GM18499 (cell line): ENCODE results near the gene BTRC.
"Not testable (repeated sequence)": the region's sequence is repeated elsewhere in the genome, so short reads cannot be mapped to it uniquely, and the experiment has no call there.

ENCODE experiments used
- ATAC-seq: cut with Tn5 transposase; IDR thresholded peaks from one replicate; pipeline ENCODE4 v1.9.1; 2021; ENCODE audit warnings: moderate number of reproducible peaks; ENCODE audit not compliant: insufficient read depth, unreplicated experiment

Gene BTRC

GRCh38 chr10:101380353-101381017 lies 26.5 kb downstream of the BTRC start:
- no peak for ATAC-seq

GRCh38 chr10:101385866-101386658 lies 32.1 kb downstream of the BTRC start:
- ATAC-seq, result no peak

- ATAC-seq, result no peak
Measured at GRCh38 chr10:101386659-101387259, 32.8 kb downstream of the BTRC start.

GRCh38 chr10:101388676-101389276 lies 34.8 kb downstream of the BTRC start:
- ATAC-seq, result no peak

- ATAC-seq, result not testable (repeated sequence)
Measured at GRCh38 chr10:101389532-101389931, 35.6 kb downstream of the BTRC start.

GRCh38 chr10:101389986-101390531 lies 36.1 kb downstream of the BTRC start:
- ATAC-seq, result no peak

- no peak for ATAC-seq
Measured at GRCh38 chr10:101393378-101393777, 39.4 kb downstream of the BTRC start.

GRCh38 chr10:101394524-101395133 lies 40.7 kb downstream of the BTRC start:
- ATAC-seq, result no peak

GRCh38 chr10:101397140-101397539 lies 43.2 kb downstream of the BTRC start:
- ATAC-seq, result no peak

- ATAC-seq, result no peak
Measured at GRCh38 chr10:101400585-101400984, 46.6 kb downstream of the BTRC start.

- no peak for ATAC-seq
Measured at GRCh38 chr10:101402711-101403110, 48.7 kb downstream of the BTRC start.

GRCh38 chr10:101403161-101403560 lies 49.2 kb downstream of the BTRC start:
- ATAC-seq, result no peak

GRCh38 chr10:101405001-101405400 lies 51.0 kb downstream of the BTRC start:
- no peak for ATAC-seq

- ATAC-seq, result no peak
Measured at GRCh38 chr10:101411598-101411997, 57.6 kb downstream of the BTRC start.

- ATAC-seq, result no peak
Measured at GRCh38 chr10:101414034-101414433, 60.1 kb downstream of the BTRC start.

GRCh38 chr10:101415884-101416283 lies 61.9 kb downstream of the BTRC start:
- no peak for ATAC-seq

GRCh38 chr10:101421967-101422366 lies 68.0 kb downstream of the BTRC start:
- ATAC-seq, result not testable (repeated sequence)

GRCh38 chr10:101425535-101425934 lies 71.6 kb downstream of the BTRC start:
- ATAC-seq, result no peak

GRCh38 chr10:101428036-101428435 lies 74.1 kb downstream of the BTRC start:
- ATAC-seq, result no peak

- ATAC-seq, result no peak
Measured at GRCh38 chr10:101429423-101429822, 75.5 kb downstream of the BTRC start.
